HepG2 (cell line): ENCODE results near the gene GFRA3. TPM values are rescaled to one million over a fixed set of nuclear protein-coding genes. Genes with fewer than 3 reads are reported as not detected.
A peak's percentile ranks its signal among the peaks of the same experiment; 100 is the strongest.

ENCODE experiments used
- ADNP ChIP-seq: sonication (generic); formaldehyde crosslinking; IDR thresholded peaks from 2 replicates; pipeline ENCODE4 v1.4.0; 2020; ENCODE audit warnings: missing genetic modification reagents
- ARNT2 ChIP-seq: sonication (generic); formaldehyde crosslinking; IDR thresholded peaks from 2 replicates; pipeline ENCODE4 v1.8.0; 2022; ENCODE audit warnings: mild to moderate bottlenecking, low read depth, missing genetic modification reagents, moderate library complexity
- CBFB ChIP-seq: sonication (generic); formaldehyde crosslinking; IDR thresholded peaks from 2 replicates; pipeline ENCODE4 v1.4.0; 2020; ENCODE audit warnings: missing genetic modification reagents
- EHMT2 ChIP-seq: fragments of 200-600 bp; sonication (generic); IDR thresholded peaks from 2 replicates; pipeline ENCODE4 v1.7.0; 2017; ENCODE audit warnings: antibody characterized with exemption, low read depth, low read length, borderline replicate concordance
- MTF2 ChIP-seq: sonication (generic); formaldehyde crosslinking; IDR thresholded peaks from 2 replicates; pipeline ENCODE4 v1.5.0; 2020; ENCODE audit warnings: missing genetic modification reagents, borderline replicate concordance
- MYC ChIP-seq: sonication (generic); formaldehyde crosslinking; IDR thresholded peaks from 2 replicates; pipeline ENCODE4 v1.9.0; 2021; ENCODE audit warnings: missing genetic modification reagents, borderline replicate concordance
- PAF1 ChIP-seq: IDR thresholded peaks from 2 replicates; pipeline ENCODE4 v1.6.1; 2016; ENCODE audit warnings: missing genetic modification reagents, missing compliant biosample characterization
- SMARCC2 ChIP-seq: fragments of 450-650 bp; IDR thresholded peaks from 2 replicates; pipeline ENCODE4 v1.6.1; 2017; ENCODE audit warnings: antibody characterized with exemption, mild to moderate bottlenecking
- THAP11 ChIP-seq: IDR thresholded peaks from 2 replicates; pipeline ENCODE4 v1.6.1; 2016; ENCODE audit warnings: missing biosample characterization, missing genetic modification reagents
- polyA plus RNA-seq, 8 experiments: library from polyadenylated mRNA; depleted of rRNA in 3 of 8; stranded (reverse) in 7 of 8; unstranded in 1 of 8; fragments of >200 nt; fragmentation: Illumina TruSeq in 4 of 8; extraction: Trizol in 4 of 8; gene quantifications; 2 replicates each; pipeline versions ENCODE4 v1.2.1 to v1.2.3, GENCODE V29; 2011 to 2016; ENCODE audit warnings: low read depth in 4 of 8, missing spikeins in 1 of 8, mixed read lengths in 1 of 8; ENCODE audit not compliant: insufficient read depth in 1 of 8
- total RNA-seq, 5 experiments: library from RNA; depleted of rRNA; stranded (reverse); fragments of >200 nt; fragmentation: Illumina TruSeq; extraction: Trizol; gene quantifications; 2 replicates each; pipeline ENCODE4 v1.2.3, GENCODE V29; 2016; ENCODE audit warnings: low read depth in 1 of 5
- TF ChIP-seq, protein P1 (sequence below): sonication (generic); formaldehyde crosslinking; IDR thresholded peaks from 2 replicates; pipeline ENCODE4 v1.4.0; 2020; ENCODE audit warnings: missing genetic modification reagents
- TF ChIP-seq, protein P2 (sequence below): sonication (generic); formaldehyde crosslinking; IDR thresholded peaks from 2 replicates; pipeline ENCODE4 v1.4.0; 2020; ENCODE audit warnings: missing genetic modification reagents, borderline replicate concordance
- TF ChIP-seq, protein P3 (sequence below): sonication (generic); formaldehyde crosslinking; IDR thresholded peaks from 2 replicates; pipeline ENCODE4 v1.5.1; 2020; ENCODE audit warnings: missing genetic modification reagents, mild to moderate bottlenecking, borderline replicate concordance
- TF ChIP-seq, protein P4 (sequence below): IDR thresholded peaks from 2 replicates; pipeline ENCODE4 v1.6.1; 2016

GFRA3 gene
- total and polyA plus RNA-seq, 2 of the 13 experiments (the other 11 are each of a cell fraction or from before 2014, with no cell fraction given): 0.27 to 0.30 TPM

DNA sequence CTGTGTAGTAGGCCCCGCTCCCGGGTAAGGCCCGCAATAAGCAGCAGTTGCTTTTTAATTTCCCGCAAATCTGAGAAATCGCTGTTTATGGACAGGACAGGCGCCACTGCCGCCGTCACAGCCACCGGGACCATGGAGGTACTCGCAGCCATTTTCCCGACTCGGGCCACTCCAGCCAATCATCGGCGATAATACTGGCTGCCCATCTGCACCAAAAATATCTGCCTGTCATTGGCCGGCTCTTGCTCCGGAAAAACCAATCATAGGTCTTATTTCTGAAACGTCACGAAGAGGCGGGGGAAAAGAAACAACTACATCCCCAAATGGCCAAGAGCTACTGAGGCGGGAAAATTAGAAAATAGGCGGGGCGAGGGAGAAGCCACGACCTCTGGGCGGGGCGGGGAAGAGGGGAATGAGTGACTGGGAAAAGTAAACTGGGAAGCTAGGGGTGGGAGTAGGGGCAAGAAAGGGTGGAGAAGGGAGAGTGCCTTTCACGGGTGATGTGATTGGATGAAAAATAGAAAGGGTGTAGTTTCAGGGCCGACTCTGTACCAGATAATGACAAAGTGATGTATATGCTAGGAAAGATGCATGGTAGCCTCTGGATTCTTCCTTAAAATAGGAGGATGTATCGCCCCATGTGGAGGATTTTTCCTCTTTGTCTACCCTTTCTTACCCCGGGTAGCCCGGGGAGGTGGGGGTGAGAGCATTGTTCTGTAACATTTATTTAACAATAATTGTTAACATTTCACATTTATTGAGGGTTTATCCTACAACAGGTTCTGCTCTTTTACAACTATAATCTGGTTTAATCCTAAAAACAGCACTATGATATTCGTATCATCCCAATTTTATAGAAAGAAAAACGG, 61.0 kb downstream of the GFRA3 start, which contains the start of gene CDC23 (continued):
- TF ChIP-seq, protein P1, sequence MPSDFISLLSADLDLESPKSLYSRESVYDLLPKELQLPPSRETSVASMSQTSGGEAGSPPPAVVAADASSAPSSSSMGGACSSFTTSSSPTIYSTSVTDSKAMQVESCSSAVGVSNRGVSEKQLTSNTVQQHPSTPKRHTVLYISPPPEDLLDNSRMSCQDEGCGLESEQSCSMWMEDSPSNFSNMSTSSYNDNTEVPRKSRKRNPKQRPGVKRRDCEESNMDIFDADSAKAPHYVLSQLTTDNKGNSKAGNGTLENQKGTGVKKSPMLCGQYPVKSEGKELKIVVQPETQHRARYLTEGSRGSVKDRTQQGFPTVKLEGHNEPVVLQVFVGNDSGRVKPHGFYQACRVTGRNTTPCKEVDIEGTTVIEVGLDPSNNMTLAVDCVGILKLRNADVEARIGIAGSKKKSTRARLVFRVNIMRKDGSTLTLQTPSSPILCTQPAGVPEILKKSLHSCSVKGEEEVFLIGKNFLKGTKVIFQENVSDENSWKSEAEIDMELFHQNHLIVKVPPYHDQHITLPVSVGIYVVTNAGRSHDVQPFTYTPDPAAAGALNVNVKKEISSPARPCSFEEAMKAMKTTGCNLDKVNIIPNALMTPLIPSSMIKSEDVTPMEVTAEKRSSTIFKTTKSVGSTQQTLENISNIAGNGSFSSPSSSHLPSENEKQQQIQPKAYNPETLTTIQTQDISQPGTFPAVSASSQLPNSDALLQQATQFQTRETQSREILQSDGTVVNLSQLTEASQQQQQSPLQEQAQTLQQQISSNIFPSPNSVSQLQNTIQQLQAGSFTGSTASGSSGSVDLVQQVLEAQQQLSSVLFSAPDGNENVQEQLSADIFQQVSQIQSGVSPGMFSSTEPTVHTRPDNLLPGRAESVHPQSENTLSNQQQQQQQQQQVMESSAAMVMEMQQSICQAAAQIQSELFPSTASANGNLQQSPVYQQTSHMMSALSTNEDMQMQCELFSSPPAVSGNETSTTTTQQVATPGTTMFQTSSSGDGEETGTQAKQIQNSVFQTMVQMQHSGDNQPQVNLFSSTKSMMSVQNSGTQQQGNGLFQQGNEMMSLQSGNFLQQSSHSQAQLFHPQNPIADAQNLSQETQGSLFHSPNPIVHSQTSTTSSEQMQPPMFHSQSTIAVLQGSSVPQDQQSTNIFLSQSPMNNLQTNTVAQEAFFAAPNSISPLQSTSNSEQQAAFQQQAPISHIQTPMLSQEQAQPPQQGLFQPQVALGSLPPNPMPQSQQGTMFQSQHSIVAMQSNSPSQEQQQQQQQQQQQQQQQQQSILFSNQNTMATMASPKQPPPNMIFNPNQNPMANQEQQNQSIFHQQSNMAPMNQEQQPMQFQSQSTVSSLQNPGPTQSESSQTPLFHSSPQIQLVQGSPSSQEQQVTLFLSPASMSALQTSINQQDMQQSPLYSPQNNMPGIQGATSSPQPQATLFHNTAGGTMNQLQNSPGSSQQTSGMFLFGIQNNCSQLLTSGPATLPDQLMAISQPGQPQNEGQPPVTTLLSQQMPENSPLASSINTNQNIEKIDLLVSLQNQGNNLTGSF (CRISPR knock-in tag): no peak
- no peak for TF ChIP-seq PAF1 (CRISPR knock-in tag)
- peak; percentile 84 for TF ChIP-seq THAP11 (CRISPR knock-in tag)
- TF ChIP-seq, protein P2, sequence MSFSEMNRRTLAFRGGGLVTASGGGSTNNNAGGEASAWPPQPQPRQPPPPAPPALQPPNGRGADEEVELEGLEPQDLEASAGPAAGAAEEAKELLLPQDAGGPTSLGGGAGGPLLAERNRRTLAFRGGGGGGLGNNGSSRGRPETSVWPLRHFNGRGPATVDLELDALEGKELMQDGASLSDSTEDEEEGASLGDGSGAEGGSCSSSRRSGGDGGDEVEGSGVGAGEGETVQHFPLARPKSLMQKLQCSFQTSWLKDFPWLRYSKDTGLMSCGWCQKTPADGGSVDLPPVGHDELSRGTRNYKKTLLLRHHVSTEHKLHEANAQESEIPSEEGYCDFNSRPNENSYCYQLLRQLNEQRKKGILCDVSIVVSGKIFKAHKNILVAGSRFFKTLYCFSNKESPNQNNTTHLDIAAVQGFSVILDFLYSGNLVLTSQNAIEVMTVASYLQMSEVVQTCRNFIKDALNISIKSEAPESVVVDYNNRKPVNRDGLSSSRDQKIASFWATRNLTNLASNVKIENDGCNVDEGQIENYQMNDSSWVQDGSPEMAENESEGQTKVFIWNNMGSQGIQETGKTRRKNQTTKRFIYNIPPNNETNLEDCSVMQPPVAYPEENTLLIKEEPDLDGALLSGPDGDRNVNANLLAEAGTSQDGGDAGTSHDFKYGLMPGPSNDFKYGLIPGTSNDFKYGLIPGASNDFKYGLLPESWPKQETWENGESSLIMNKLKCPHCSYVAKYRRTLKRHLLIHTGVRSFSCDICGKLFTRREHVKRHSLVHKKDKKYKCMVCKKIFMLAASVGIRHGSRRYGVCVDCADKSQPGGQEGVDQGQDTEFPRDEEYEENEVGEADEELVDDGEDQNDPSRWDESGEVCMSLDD (CRISPR knock-in tag): no peak; the same call in 1 of the 2 replicates
- peak; percentile 6; the same call in 1 of the 2 replicates for TF ChIP-seq CBFB
- TF ChIP-seq MYC: peak; percentile 48; the same call in 1 of the 2 replicates
- TF ChIP-seq, protein P3, sequence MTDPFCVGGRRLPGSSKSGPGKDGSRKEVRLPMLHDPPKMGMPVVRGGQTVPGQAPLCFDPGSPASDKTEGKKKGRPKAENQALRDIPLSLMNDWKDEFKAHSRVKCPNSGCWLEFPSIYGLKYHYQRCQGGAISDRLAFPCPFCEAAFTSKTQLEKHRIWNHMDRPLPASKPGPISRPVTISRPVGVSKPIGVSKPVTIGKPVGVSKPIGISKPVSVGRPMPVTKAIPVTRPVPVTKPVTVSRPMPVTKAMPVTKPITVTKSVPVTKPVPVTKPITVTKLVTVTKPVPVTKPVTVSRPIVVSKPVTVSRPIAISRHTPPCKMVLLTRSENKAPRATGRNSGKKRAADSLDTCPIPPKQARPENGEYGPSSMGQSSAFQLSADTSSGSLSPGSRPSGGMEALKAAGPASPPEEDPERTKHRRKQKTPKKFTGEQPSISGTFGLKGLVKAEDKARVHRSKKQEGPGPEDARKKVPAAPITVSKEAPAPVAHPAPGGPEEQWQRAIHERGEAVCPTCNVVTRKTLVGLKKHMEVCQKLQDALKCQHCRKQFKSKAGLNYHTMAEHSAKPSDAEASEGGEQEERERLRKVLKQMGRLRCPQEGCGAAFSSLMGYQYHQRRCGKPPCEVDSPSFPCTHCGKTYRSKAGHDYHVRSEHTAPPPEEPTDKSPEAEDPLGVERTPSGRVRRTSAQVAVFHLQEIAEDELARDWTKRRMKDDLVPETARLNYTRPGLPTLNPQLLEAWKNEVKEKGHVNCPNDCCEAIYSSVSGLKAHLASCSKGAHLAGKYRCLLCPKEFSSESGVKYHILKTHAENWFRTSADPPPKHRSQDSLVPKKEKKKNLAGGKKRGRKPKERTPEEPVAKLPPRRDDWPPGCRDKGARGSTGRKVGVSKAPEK: no peak
- no peak for TF ChIP-seq SMARCC2
- peak; percentile 71; the same call in 1 of the 2 replicates for TF ChIP-seq ARNT2 (CRISPR knock-in tag)
- TF ChIP-seq ADNP (CRISPR knock-in tag): no peak
- TF ChIP-seq, protein P4, sequence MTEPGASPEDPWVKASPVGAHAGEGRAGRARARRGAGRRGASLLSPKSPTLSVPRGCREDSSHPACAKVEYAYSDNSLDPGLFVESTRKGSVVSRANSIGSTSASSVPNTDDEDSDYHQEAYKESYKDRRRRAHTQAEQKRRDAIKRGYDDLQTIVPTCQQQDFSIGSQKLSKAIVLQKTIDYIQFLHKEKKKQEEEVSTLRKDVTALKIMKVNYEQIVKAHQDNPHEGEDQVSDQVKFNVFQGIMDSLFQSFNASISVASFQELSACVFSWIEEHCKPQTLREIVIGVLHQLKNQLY (CRISPR knock-in tag): no peak
- TF ChIP-seq EHMT2: no peak
- TF ChIP-seq MTF2: no peak
